ENCODE measurements around the gene KLF2. TPM values are rescaled to one million over a fixed set of nuclear protein-coding genes. Genes with fewer than 3 reads are reported as not detected.
"Not testable (repeated sequence)": the region's sequence is repeated elsewhere in the genome, so short reads cannot be mapped to it uniquely, and the experiment has no call there.

Gene KLF2
- total and polyA plus RNA-seq, 2 donors (not counting 1 experiment from before 2014, with no cell fraction given): 6.7 to 19.2 TPM

DNA sequence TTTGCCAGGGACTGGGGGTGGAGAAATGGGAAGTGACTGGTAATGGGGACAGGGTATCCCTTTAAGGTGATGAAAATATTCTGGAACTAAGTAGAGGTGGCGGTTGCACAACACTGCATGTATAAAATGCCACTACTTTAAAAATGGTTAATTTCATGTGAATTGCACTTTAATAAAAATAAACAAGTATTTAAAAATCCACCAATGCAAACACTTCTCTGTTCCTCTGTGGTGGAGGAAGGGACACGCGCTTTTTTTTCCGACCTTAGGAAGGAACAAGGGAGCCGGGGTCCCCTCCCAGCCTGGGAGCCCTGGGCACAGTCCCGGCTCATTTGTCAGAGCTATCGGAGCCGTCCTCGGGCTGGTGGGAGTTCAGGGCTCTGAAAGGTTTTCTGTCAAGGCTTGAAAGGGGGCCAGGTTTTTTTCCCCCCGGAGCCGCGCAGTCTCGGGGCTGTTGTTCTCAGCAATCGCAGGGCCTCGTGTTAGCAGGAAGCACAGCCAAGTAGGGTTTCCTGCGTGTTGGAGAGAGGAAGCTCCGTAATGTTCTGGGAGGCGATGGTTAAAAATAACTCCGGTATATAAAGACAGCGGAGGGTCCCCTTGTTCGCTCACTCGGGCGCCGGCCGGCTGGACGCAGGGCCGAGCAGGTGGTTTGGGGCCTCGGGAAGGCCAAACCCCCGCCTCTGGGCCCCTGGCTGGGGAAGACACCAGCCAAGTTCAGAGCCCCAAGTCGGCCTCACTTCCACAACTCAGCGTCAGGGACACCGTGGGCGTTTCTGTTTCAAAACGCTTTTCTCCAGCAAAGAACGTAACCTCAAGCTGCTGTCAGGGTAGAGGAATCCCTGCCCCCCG, 41.2 kb upstream of the KLF2 start:
- peak overlapping the region; percentile 65 for H3K4me2 ChIP-seq (ENCODE audit: extremely low read depth, insufficient read depth, low read length)
- H3K9me3 ChIP-seq (ENCODE audit: control insufficient read depth, insufficient read depth, low read depth, low read length): no peaks in the 10 kb centered on the region
- H3K27ac ChIP-seq (ENCODE audit: insufficient read depth, low read length): peak overlapping the region; percentile 84
- TF ChIP-seq EZH2 (IDR thresholded peaks at IDR 0.05; ENCODE audit: low read length, missing control alignments): no peak
- TF ChIP-seq, protein P1, sequence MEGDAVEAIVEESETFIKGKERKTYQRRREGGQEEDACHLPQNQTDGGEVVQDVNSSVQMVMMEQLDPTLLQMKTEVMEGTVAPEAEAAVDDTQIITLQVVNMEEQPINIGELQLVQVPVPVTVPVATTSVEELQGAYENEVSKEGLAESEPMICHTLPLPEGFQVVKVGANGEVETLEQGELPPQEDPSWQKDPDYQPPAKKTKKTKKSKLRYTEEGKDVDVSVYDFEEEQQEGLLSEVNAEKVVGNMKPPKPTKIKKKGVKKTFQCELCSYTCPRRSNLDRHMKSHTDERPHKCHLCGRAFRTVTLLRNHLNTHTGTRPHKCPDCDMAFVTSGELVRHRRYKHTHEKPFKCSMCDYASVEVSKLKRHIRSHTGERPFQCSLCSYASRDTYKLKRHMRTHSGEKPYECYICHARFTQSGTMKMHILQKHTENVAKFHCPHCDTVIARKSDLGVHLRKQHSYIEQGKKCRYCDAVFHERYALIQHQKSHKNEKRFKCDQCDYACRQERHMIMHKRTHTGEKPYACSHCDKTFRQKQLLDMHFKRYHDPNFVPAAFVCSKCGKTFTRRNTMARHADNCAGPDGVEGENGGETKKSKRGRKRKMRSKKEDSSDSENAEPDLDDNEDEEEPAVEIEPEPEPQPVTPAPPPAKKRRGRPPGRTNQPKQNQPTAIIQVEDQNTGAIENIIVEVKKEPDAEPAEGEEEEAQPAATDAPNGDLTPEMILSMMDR (conservative IDR thresholded peaks at IDR 0.05 in 1 of 2, IDR thresholded peaks at IDR 0.05 in 1 of 2; ENCODE audit: low read depth in 1 of 2, low read length in 2 of 2): no peak
- no peaks in the 10 kb centered on the region for H3K36me3 ChIP-seq (ENCODE audit: control insufficient read depth, insufficient read depth, low read length)
- H3K4me1 ChIP-seq (ENCODE audit: control insufficient read depth, extremely low read depth, insufficient read depth, low read length): peaks cover 14% of the 10 kb centered on the region
- no peaks in the 10 kb centered on the region for H4K20me1 ChIP-seq (ENCODE audit: control insufficient read depth, extremely low read depth, insufficient read depth, low read length)
- H3K4me3 ChIP-seq (replicated peaks in 1 of 4; ENCODE audit: control extremely low read depth in 1 of 4, insufficient read depth in 1 of 4, low read depth in 3 of 4, low read length in 4 of 4): peak overlapping the region in 2 of 4 experiments; percentile 15 to 40
- H3K79me2 ChIP-seq (ENCODE audit: control insufficient read depth, insufficient read depth, low read length): no peaks in the 10 kb centered on the region
- peak; percentile 75 to 77 for DNase-seq (ENCODE audit: low read depth in 2 of 2)
- peak overlapping the region; percentile 36 for H2AFZ ChIP-seq (ENCODE audit: low read length)
- H3K9ac ChIP-seq (ENCODE audit: insufficient read depth, low read length): peak overlapping the region; percentile 73
- H3K27me3 ChIP-seq (ENCODE audit: control insufficient read depth, insufficient read depth, low read length): peaks cover 9% of the 10 kb centered on the region

DNA sequence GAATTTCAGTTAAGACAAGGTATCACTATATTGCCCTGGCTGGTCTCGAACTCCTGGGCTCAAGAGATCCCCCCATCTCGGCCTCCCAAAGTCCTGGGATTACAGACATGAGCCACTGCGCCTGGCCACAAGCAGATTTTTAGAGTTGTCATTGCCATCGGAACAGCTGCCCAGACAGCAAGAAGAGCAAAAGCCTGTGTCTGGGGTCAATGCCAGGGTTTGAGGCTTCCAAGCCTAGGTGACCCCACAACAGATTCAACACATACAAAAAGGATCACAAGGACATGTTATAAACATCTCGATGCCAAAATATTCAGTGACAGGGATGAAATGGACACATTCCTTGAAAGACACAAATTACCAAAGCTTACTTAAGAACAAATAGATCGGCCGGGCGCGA, 40.1 kb upstream of the KLF2 start:
- no peak overlapping the region for H3K27ac ChIP-seq (ENCODE audit: insufficient read depth, low read length)
- no peaks in the 10 kb centered on the region for H3K9me3 ChIP-seq (ENCODE audit: control insufficient read depth, insufficient read depth, low read depth, low read length)
- peaks cover 9% of the 10 kb centered on the region for H3K27me3 ChIP-seq (ENCODE audit: control insufficient read depth, insufficient read depth, low read length)
- TF ChIP-seq EZH2 (IDR thresholded peaks at IDR 0.05; ENCODE audit: low read length, missing control alignments): no peak
- TF ChIP-seq, protein P1 (conservative IDR thresholded peaks at IDR 0.05 in 1 of 2, IDR thresholded peaks at IDR 0.05 in 1 of 2; ENCODE audit: low read depth in 1 of 2, low read length in 2 of 2): no peak
- no peaks in the 10 kb centered on the region for H4K20me1 ChIP-seq (ENCODE audit: control insufficient read depth, extremely low read depth, insufficient read depth, low read length)
- no peak overlapping the region for H3K9ac ChIP-seq (ENCODE audit: insufficient read depth, low read length)
- H2AFZ ChIP-seq (ENCODE audit: low read length): no peak overlapping the region
- no peak overlapping the region for H3K4me3 ChIP-seq (replicated peaks in 1 of 4; ENCODE audit: control extremely low read depth in 1 of 4, insufficient read depth in 1 of 4, low read depth in 3 of 4, low read length in 4 of 4)
- peaks cover 12% of the 10 kb centered on the region for H3K4me1 ChIP-seq (ENCODE audit: control insufficient read depth, extremely low read depth, insufficient read depth, low read length)
- no peak for DNase-seq (ENCODE audit: low read depth in 2 of 2)
- no peak overlapping the region for H3K4me2 ChIP-seq (ENCODE audit: extremely low read depth, insufficient read depth, low read length)
- no peaks in the 10 kb centered on the region for H3K79me2 ChIP-seq (ENCODE audit: control insufficient read depth, insufficient read depth, low read length)
- H3K36me3 ChIP-seq (ENCODE audit: control insufficient read depth, insufficient read depth, low read length): no peaks in the 10 kb centered on the region

DNA sequence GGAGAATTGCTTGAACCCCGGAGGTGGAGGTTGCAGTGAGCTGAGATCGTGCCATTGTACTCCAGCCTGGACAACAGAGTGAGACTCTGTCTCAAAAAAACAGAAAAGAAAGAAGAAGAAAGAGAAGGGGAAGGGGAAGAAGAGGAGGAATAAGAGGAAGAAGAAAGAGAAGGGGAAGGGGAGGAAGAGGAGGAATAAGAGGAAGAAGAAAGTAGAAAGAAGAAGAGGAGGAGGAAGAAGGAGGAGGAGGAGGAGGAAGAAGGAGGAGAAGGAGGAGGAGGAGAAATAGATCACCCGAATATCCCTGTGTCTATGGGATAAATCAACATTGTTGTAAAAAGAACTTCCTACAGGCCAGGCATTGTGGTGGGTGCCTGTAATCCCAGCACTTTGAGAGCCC, 39.5 kb upstream of the KLF2 start:
- not testable (repeated sequence) for H3K9me3 ChIP-seq (ENCODE audit: control insufficient read depth, insufficient read depth, low read depth, low read length); H4K20me1 ChIP-seq (ENCODE audit: control insufficient read depth, extremely low read depth, insufficient read depth, low read length); H3K79me2 ChIP-seq (ENCODE audit: control insufficient read depth, insufficient read depth, low read length); H3K9ac ChIP-seq (ENCODE audit: insufficient read depth, low read length); H2AFZ ChIP-seq (ENCODE audit: low read length); H3K36me3 ChIP-seq (ENCODE audit: control insufficient read depth, insufficient read depth, low read length); H3K27ac ChIP-seq (ENCODE audit: insufficient read depth, low read length); H3K27me3 ChIP-seq (ENCODE audit: control insufficient read depth, insufficient read depth, low read length); H3K4me2 ChIP-seq (ENCODE audit: extremely low read depth, insufficient read depth, low read length); DNase-seq (ENCODE audit: low read depth in 2 of 2); H3K4me3 ChIP-seq (replicated peaks in 1 of 4; ENCODE audit: control extremely low read depth in 1 of 4, insufficient read depth in 1 of 4, low read depth in 3 of 4, low read length in 4 of 4)
- peaks cover 12% of the 10 kb centered on the region for H3K4me1 ChIP-seq (ENCODE audit: control insufficient read depth, extremely low read depth, insufficient read depth, low read length)

All from fibroblast of lung (primary cell).